ENCODE results near the gene LMTK2.
"Not testable (repeated sequence)": the region's sequence is repeated elsewhere in the genome, so short reads cannot be mapped to it uniquely, and the experiment has no call there.

The LMTK2 gene

GRCh38 chr7:98107313-98107721, 655 bp downstream of the LMTK2 start:
- peak; percentile 52 for DNase-seq

DNA sequence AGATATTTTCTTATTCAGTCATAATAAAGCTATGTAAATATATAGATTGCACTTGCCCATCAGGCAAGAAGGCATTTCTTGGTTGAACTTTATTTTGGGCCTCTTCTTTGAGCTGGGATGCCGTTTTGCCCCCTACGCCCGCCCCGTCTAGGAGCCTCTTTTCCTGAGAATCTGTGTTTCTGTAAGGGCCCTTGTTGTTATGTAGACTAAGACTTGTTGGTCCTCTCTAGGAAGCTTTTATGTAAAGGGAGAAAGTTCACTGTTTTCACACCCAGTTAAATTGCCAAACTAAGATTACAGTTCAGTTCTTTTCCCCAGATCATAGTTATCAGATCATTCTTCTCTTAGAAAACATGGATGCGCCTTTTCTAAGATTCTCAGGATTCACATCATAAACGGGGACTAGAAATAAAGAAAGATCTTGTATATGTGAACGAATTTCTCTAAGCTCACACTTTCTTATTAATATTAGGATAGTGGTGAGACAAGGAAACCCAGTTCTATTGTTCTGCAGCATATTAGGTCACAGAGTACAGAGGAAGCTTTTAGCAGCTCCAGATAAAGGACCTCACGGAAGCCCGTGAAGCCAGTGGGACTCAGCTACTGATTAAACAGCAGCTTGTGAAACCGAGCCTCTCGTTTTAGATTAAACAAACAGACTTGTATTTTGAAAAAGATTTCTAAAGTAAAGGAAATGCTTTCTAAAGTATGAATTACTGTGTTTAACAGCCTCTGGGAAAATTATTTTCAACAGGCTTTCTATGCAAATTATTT, 3.8 kb downstream of the LMTK2 start:
- peak; percentile 40 for DNase-seq

DNA sequence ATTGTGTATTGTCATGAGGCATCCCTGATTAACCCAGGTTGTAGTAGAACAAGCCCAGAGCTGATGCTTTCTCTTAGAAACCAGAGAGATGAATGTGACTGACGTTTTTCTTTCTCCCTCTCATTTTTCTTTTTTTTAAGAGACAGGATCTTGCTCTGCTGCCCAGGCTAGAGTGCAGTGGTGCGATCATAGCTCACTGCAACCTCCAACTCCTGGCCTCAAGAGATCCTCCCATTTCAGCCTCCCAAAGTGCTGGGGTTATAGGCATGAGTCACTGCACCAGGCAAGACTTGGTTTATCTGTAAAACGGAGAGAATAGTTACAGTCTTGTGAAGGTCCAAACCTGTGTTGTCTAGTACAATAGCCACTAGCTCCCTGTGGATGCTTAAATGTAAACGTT, 5.4 kb downstream of the LMTK2 start:
- DNase-seq = no peak

GRCh38 chr7:98115746-98116525, 9.3 kb downstream of the LMTK2 start:
- no peak for DNase-seq

- DNase-seq = no peak
These were observed 10.2 kb downstream of the LMTK2 start for GRCh38 chr7:98116656-98117461.

- no peak for DNase-seq
These were observed 12.7 kb downstream of the LMTK2 start for GRCh38 chr7:98119256-98119918.

DNA sequence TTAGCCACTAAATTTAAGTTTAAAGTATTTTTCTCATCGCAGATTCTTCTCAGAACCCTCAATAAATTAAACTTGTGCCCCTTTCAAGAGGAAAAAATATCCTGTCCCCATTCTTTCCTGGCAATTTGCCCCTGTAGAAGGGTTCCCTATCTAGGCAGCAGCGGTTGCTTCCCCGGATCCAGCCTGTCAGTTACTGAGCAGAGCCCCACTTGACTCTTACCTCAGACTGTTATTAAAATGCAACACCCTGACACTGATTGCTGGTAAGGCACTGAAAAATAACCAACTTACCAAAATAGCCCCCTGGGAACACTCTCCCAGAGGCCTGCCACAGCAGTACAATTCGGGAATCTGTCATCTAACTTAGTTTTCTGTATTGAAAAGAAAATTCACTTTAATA, 13.9 kb downstream of the LMTK2 start:
- DNase-seq = no peak

DNA sequence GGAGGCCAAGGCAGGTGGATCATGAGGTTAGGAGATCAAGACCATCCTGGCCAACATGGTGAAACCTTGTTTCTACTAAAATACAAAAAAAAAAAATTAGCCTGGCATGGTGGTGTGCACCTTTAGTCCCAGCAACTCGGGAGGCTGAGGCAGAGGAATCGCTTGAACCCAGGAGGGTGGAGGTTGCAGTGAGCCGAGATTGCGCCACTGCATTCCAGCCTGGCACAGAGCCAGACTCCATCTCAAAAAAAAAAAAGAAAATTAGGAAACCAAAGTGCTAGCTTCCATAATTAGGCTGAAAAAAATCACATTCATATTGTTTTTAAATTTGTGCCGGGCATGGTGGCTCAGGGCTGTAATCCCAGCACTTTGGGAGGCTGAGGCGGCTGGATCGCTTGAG, 14.7 kb downstream of the LMTK2 start:
- not testable (repeated sequence) for DNase-seq

GRCh38 chr7:98123365-98123696, 16.7 kb downstream of the LMTK2 start:
- DNase-seq = no peak

DNA sequence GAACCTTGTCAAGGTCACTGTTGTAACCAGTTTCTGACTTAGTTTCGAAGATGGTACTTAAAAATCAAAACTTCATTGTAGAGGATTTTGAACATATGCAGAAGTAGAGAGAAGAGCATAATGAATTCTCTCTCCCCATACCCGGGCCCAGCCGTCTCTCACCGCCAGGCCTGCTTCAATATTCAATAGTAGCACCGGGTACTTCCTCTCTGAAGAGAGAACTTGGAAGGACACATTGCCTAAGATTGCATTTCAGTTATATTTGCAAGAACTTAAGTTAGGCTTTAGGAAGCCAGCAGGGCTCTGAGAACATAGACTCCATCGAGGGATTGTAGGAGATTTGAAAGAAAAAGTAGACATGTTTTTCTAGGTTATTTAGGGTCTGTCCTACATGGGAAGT, 19.1 kb downstream of the LMTK2 start:
- DNase-seq = no peak

- no peak for DNase-seq
These were observed 19.9 kb downstream of the LMTK2 start for GRCh38 chr7:98126311-98127142.

- no peak for DNase-seq
These were observed 21.7 kb downstream of the LMTK2 start for GRCh38 chr7:98128346-98128745.

- no peak for DNase-seq
These were observed 24.3 kb downstream of the LMTK2 start for GRCh38 chr7:98130959-98131358.

- DNase-seq = no peak
These were observed 26.5 kb downstream of the LMTK2 start for GRCh38 chr7:98133181-98133580.

DNA sequence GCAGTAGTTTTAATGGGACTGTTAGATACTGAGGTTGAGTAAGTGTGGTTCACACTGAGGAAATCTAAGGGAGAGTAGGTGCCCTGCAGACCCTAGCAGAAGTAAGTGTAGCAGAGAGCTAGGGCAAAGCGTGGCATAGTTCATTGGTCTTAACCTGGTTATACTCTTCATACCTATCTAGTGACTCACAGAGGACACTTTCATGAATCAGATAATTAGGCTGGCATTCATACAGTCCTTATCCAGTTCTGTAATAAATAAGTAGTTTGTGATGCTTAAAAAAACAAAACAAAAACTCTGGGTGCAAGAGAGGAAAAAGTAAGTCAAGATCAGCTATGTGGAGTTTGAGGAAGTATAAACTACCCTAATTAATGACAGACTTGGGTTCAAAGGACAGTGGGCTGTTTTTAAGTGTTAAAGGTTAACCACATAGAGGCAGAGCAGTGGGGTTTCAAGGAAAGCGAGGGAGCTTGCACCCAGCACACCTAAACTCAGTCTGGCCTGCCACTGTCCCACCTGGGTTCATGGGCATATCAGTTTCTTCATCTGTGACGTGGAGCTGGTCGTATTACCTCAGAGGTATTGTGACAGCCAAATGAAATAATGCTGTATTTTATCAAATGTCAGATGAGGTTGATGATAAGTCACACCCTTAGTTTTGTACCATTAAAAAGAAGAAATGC, 27.1 kb downstream of the LMTK2 start:
- no peak for DNase-seq

GRCh38 chr7:98134420-98135228, 28.0 kb downstream of the LMTK2 start:
- DNase-seq = no peak

GRCh38 chr7:98135984-98136383, 29.3 kb downstream of the LMTK2 start:
- no peak for DNase-seq

DNA sequence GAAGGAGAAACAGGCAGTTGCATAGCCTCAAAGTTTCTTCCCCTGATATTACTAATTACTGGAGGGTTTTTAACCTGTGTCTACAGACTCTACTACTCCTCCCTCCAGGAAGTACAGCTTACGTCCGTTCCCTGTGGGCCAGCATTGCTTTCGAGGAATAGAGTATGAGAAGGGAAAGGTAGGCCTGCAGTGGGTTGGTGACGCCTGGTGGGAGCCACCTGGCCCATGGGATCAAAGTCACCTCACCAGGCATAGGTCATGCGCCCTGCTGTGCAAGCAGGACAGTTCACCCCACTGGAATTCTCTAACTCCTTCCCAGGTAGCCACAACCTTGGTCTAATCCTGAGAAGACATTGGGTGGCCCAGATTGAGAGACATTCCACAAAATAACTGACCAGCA, 29.8 kb downstream of the LMTK2 start:
- DNase-seq = no peak

DNA sequence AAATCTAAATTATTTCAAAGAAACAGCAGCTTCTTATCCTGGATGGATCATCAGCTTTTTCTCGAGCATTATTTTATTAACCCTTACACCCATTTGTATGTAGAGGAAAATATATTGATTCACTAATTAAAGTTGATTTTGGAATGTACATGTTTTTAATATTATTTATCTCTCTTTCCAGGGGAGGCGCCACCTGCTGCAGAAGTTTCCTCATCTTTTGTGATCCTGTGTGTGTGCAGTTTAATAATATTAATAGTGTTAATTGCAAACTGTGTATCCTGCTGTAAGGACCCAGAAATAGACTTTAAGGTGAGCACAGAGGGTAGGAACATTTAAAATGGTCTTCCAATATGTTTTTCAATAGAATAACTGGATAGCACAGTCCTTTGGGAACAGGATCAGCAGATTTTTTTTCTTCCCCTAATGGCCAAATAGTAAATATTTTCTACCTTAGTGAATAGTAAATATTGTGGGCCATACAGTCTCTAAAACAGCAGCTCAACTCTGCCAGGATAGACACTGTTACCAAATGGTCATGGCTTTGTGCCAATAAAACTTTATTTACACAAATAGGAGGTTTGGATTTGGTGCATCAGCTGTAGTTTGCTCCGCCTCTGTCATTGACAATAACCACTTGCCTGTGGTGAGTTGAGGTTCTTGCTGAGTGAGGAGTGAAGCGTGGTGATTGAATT, 30.6 kb downstream of the LMTK2 start:
- DNase-seq = no peak

DNA sequence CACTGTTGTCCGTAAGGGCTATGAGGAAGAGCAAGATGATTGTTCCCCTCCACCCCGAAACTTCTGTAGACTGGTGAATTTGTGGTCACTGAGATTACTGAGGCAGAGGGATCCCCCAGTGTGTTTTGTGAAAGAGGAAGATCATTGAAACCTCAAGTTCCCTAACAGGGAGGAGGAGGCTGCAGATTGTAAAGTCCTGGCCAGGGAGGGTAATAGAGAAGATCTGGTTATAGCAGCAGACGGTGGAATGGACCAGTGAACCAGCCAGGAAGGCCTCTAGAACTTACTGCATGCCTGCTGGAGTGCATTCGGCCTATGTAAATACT, 31.1 kb downstream of the LMTK2 start:
- no peak for DNase-seq
